Erythroblast (primary cell): ENCODE measurements around the gene OTX2.

Experiments
- GATA1 ChIP-seq: IDR thresholded peaks from 2 replicates; pipeline ENCODE4 v1.6.1; 2011; ENCODE audit warnings: low read depth, mild to moderate bottlenecking, control low read depth, low read length, moderate library complexity
- POLR2A ChIP-seq: IDR thresholded peaks from 2 replicates; pipeline ENCODE4 v1.6.1; 2011; ENCODE audit warnings: mild to moderate bottlenecking, low read length

- TF ChIP-seq POLR2A (no peak), GATA1 (no peak)
Observed at GRCh38 chr14:56811593-56812363, 1.5 kb upstream of the OTX2 start.
